22Rv1 (cell line): ENCODE measurements around the gene EPHA3.

Source experiments
- ZFX ChIP-seq: fragments of 450-650 bp; IDR thresholded peaks from 2 replicates; pipeline ENCODE4 v1.6.1; 2017; ENCODE audit warnings: antibody characterized with exemption, borderline replicate concordance
- TF ChIP-seq, protein P1 (sequence below): fragments of 450-650 bp; IDR thresholded peaks from 2 replicates; pipeline ENCODE4 v1.5.1; 2017; ENCODE audit warnings: mild to moderate bottlenecking

DNA sequence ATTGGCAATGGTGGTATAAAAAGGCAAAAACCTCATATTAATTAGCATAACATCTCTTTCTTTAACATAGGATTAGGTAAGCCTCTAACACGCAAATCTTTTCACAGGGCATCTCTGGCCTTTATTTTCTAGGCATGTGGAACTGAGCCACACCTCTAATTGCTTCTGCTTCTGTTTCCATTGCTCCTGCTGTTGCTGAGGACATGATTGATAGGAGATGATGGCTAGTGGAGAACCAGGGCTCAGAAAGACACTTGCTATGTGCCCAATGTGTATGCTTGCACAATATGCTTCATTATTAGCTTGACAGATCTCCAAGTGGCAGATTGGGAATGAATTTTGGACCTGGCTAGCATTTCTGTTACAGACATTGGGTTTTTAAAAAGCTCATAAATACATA lies 114.5 kb downstream of the EPHA3 start:
- TF ChIP-seq, protein P1, sequence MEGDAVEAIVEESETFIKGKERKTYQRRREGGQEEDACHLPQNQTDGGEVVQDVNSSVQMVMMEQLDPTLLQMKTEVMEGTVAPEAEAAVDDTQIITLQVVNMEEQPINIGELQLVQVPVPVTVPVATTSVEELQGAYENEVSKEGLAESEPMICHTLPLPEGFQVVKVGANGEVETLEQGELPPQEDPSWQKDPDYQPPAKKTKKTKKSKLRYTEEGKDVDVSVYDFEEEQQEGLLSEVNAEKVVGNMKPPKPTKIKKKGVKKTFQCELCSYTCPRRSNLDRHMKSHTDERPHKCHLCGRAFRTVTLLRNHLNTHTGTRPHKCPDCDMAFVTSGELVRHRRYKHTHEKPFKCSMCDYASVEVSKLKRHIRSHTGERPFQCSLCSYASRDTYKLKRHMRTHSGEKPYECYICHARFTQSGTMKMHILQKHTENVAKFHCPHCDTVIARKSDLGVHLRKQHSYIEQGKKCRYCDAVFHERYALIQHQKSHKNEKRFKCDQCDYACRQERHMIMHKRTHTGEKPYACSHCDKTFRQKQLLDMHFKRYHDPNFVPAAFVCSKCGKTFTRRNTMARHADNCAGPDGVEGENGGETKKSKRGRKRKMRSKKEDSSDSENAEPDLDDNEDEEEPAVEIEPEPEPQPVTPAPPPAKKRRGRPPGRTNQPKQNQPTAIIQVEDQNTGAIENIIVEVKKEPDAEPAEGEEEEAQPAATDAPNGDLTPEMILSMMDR = no peak
- TF ChIP-seq ZFX = no peak
